ENCODE data around the gene RAD51D. TPM values are rescaled to one million over a fixed set of nuclear protein-coding genes. Genes with fewer than 3 reads are reported as not detected.

The RAD51D gene
- total and polyA plus RNA-seq, 10 of the 15 experiments (the other 5 are each of a cell fraction or from before 2014, with no cell fraction given): 2.6 to 29.3 (median 13.5) TPM

DNA sequence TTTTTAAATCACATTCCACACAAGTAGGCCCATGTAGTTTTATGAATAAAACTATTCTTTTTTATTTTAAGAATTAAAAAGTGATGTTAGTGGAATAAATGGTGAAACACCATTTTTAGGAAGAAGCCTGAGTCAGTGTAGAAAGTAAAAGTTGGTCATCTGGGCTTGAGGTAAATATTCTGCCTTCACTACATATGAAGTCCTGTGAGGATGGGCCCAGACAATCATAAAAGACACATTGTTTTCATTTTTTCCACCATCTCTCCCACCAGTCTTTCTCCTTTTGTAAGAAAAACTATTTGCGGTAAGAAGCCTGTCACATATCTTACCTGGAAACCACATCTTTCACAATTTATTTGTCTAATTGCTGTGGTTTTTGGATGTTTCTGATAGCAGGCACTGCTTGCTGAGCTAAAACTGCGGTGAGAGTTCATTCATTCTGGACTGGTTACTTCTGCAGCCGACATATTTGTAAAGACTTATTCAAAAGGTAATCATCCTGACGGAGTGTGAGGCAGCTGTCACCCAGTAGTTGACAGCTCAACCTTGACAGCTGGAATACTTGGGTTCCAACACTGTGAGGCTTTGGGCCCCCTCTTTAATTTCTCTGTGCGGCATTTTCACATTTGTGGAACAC is 45.6 kb downstream of the RAD51D start:
- H2AFZ ChIP-seq (ENCODE audit: control insufficient read depth, low read depth, low read length): no peak overlapping the region
- peaks cover 79% of the 10 kb centered on the region for H3K79me2 ChIP-seq (ENCODE audit: control insufficient read depth, insufficient read depth, low read length)
- H3K4me2 ChIP-seq (ENCODE audit: control insufficient read depth, insufficient read depth): peak overlapping the region; percentile 26
- peaks cover 31% of the 10 kb centered on the region for H3K4me1 ChIP-seq (ENCODE audit: control insufficient read depth, insufficient read depth, low read length)
- H3K36me3 ChIP-seq (ENCODE audit: control insufficient read depth in 2 of 2, insufficient read depth in 2 of 2, low read length in 1 of 2): no peaks in the 10 kb centered on the region
- 68% methylated on average over 5 of the region's 5 CpGs for WGBS (ENCODE audit: insufficient coverage, insufficient replicate concordance, low lambda C conversion rate, missing lambda C conversion rate)
- no peak overlapping the region for H3K4me3 ChIP-seq
- H4K20me1 ChIP-seq (ENCODE audit: control insufficient read depth, insufficient read depth): no peaks in the 10 kb centered on the region
- RAD21 ChIA-PET (ENCODE audit: unreplicated experiment): interaction anchor here (1.1 to 22.2 kb wide), 4 partner anchors 11 to 27 kb away, joined by 3 to 452 read pairs (median 30); partner anchors contain the start of gene RFFL
- POLR2A ChIA-PET: interaction anchor here (2.7 to 6.1 kb wide), 3 partner anchors 10 to 27 kb away, joined by 8 to 45 read pairs (median 23); partner anchors contain the start of gene RFFL
- H3K9me3 ChIP-seq (replicated peaks; ENCODE audit: control insufficient read depth, insufficient read depth, low read length): no peaks in the 10 kb centered on the region
- FAIRE-seq (no peak), ATAC-seq (peak; percentile 26), DNase-seq (ENCODE audit: low read depth, low spot score) (no peak)
- CTCF ChIA-PET: interaction anchor here (1.2 to 3.2 kb wide), 6 partner anchors 9 to 33 kb away, joined by 3 to 25 read pairs (median 6); partner anchors contain the start of gene RFFL
- BruUV-seq (replicated peaks): no TSS peak
- H3K27ac ChIP-seq (ENCODE audit: control insufficient read depth, insufficient read depth): peak overlapping the region; percentile 56; the same call in 1 of the 2 replicates
- SMC1A ChIA-PET (ENCODE audit: uncharacterized antibody, unreplicated experiment): interaction anchor here (1.4 to 20.5 kb wide), 5 partner anchors 10 to 42 kb away, joined by 3 to 534 read pairs (median 18); partner anchors contain the start of gene RFFL
- no peaks in the 10 kb centered on the region for H3K27me3 ChIP-seq (replicated peaks in 1 of 2; ENCODE audit: control insufficient read depth in 2 of 2, insufficient read depth in 2 of 2, low read length in 1 of 2)
- in situ Hi-C loops (cut with MboI) (no loop called here), intact Hi-C loops (cut with micrococcal nuclease; ENCODE audit: unreplicated experiment) (no loop called here)
- H3K9ac ChIP-seq (ENCODE audit: control insufficient read depth, insufficient read depth, low read length): no peak overlapping the region; the same call in 1 of the 2 replicates
- TF ChIP-seq HDAC2 (IDR thresholded peaks at IDR 0.05) (no peak), STAT3 (IDR thresholded peaks at IDR 0.05; ENCODE audit: low read depth, low read length) (no peak), RELA (IDR thresholded peaks at IDR 0.05; ENCODE audit: borderline replicate concordance, partially characterized antibody) (no peak), SREBF2 (IDR thresholded peaks at IDR 0.05; ENCODE audit: low read length) (no peak), SIX5 (IDR thresholded peaks at IDR 0.05; ENCODE audit: low read depth, low read length, severe bottlenecking) (no peak), HDAC6 (IDR thresholded peaks at IDR 0.05; ENCODE audit: unreplicated experiment) (no peak), MYB (IDR thresholded peaks at IDR 0.05; ENCODE audit: borderline replicate concordance, low read depth, low read length) (no peak), LARP7 (IDR thresholded peaks at IDR 0.05) (0 out of 2 replicates have a peak, but pooled peaks have one; percentile 31), ZBTB11 (CRISPR knock-in tag; IDR thresholded peaks at IDR 0.05) (no peak), IKZF1 (conservative IDR thresholded peaks at IDR 0.05) (peak; percentile 32; the same call in 1 of the 2 replicates), ATF3 (IDR thresholded peaks at IDR 0.05; ENCODE audit: borderline replicate concordance, extremely low read depth, low read depth, low read length) (no peak), RB1 (IDR thresholded peaks at IDR 0.05; ENCODE audit: borderline replicate concordance) (no peak), SIN3A (IDR thresholded peaks at IDR 0.05; ENCODE audit: low read depth, low read length) (no peak), ZNF24 (IDR thresholded peaks at IDR 0.05) (peak; percentile 20; the same call in 1 of the 2 replicates)
- TF ChIP-seq, protein P1, sequence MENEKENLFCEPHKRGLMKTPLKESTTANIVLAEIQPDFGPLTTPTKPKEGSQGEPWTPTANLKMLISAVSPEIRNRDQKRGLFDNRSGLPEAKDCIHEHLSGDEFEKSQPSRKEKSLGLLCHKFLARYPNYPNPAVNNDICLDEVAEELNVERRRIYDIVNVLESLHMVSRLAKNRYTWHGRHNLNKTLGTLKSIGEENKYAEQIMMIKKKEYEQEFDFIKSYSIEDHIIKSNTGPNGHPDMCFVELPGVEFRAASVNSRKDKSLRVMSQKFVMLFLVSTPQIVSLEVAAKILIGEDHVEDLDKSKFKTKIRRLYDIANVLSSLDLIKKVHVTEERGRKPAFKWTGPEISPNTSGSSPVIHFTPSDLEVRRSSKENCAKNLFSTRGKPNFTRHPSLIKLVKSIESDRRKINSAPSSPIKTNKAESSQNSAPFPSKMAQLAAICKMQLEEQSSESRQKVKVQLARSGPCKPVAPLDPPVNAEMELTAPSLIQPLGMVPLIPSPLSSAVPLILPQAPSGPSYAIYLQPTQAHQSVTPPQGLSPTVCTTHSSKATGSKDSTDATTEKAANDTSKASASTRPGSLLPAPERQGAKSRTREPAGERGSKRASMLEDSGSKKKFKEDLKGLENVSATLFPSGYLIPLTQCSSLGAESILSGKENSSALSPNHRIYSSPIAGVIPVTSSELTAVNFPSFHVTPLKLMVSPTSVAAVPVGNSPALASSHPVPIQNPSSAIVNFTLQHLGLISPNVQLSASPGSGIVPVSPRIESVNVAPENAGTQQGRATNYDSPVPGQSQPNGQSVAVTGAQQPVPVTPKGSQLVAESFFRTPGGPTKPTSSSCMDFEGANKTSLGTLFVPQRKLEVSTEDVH (IDR thresholded peaks at IDR 0.05; ENCODE audit: low read depth, partially characterized antibody): no peak
- TF ChIP-seq, protein P2, sequence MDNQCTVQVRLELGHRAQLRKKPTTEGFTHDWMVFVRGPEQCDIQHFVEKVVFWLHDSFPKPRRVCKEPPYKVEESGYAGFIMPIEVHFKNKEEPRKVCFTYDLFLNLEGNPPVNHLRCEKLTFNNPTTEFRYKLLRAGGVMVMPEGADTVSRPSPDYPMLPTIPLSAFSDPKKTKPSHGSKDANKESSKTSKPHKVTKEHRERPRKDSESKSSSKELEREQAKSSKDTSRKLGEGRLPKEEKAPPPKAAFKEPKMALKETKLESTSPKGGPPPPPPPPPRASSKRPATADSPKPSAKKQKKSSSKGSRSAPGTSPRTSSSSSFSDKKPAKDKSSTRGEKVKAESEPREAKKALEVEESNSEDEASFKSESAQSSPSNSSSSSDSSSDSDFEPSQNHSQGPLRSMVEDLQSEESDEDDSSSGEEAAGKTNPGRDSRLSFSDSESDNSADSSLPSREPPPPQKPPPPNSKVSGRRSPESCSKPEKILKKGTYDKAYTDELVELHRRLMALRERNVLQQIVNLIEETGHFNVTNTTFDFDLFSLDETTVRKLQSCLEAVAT (IDR thresholded peaks at IDR 0.05): peak; percentile 67
